Gastrocnemius medialis (tissue), 4 donors: ENCODE data around the gene RBM17. TPM values are rescaled to one million over a fixed set of nuclear protein-coding genes. Genes with fewer than 3 reads are reported as not detected.

Source experiments
- ATAC-seq, 2 donors: fragments of 150-250 bp; one replicate each; pipeline ENCODE4 v1.9.1; 2016
- DNase-seq, 2 donors: peaks; one replicate each; pipeline ENCODE4 v3.0.0-alpha.2; 2019
- H3K27ac ChIP-seq, 4 donors: fragments of 200-600 bp; sonication (generic); 1 replicate in 1 of 4; 2 replicates in 3 of 4; pipeline ENCODE4 v1.5.1; 2016 to 2018; ENCODE audit warnings: mild to moderate bottlenecking in 2 of 4, moderate library complexity in 1 of 4
- H3K27me3 ChIP-seq, 3 donors: fragments of 200-600 bp; sonication (generic) in 2 of 3; 1 replicate in 1 of 3; 2 replicates in 2 of 3; pipeline versions ENCODE4 v1.5.1 to v1.6.0; 2016 to 2019; ENCODE audit warnings: mild to moderate bottlenecking in 1 of 3, moderate library complexity in 1 of 3
- H3K36me3 ChIP-seq, 2 donors: fragments of 200-600 bp; sonication (generic) in 1 of 2; one replicate each; pipeline ENCODE4 v1.5.1; 2017 to 2018
- H3K4me1 ChIP-seq, 2 donors: fragments of 200-600 bp; sonication (generic) in 1 of 2; one replicate each; pipeline ENCODE4 v1.5.1; 2016 to 2017; ENCODE audit warnings: mild to moderate bottlenecking in 2 of 2
- H3K4me3 ChIP-seq, 4 donors: fragments of 200-600 bp; sonication (generic) in 3 of 4; 1 replicate in 1 of 4; 2 replicates in 3 of 4; pipeline ENCODE4 v1.5.1; 2016 to 2019; ENCODE audit warnings: mild to moderate bottlenecking in 2 of 4
- H3K9me3 ChIP-seq, 3 donors: fragments of 200-600 bp; sonication (generic) in 2 of 3; 1 replicate in 1 of 3; 2 replicates in 2 of 3; pipeline ENCODE4 v1.5.1; 2016 to 2019
- CTCF ChIP-seq, 5 experiments: fragments of 450-650 bp in 3 of 5; fragments of 200-600 bp in 2 of 5; sonication (generic) in 2 of 5; IDR thresholded peaks in 4 of 5; conservative IDR thresholded peaks in 1 of 5; 1 replicate in 4 of 5; 2 replicates in 1 of 5; pipeline ENCODE4 v1.5.1; 2016 to 2019; ENCODE audit warnings: antibody characterized with exemption in 5 of 5, mild to moderate bottlenecking in 3 of 5, moderate library complexity in 3 of 5
- POLR2A ChIP-seq, 2 donors: fragments of 450-650 bp; IDR thresholded peaks; one replicate each; pipeline ENCODE4 v1.6.1; 2017; ENCODE audit warnings: antibody characterized with exemption in 2 of 2, mild to moderate bottlenecking in 2 of 2, moderate library complexity in 2 of 2
- in situ Hi-C, 4 donors: fragments of 200-750 bp; cut with MboI; loops; one replicate each; pipeline versions ENCODE4 v1.15.0 to v1.8.0; 2017; ENCODE audit warnings: low sequenced_read_pairs in 4 of 4
- intact Hi-C: fragments of 100-400 bp; cut with DNase I; formaldehyde crosslinking; loops from one replicate; pipeline ENCODE4 v1.15.1; 2023; ENCODE audit warnings: low total_unique reads
- total RNA-seq, 4 donors: library from RNA; depleted of rRNA; stranded (reverse); fragments of >200 nt; gene quantifications; one replicate each; pipeline versions ENCODE4 v1.1.0 to v1.2.3, GENCODE V29; 2016

RBM17 gene
- total RNA-seq, 4 donors from 2014 or later = 53.2 to 67.4 (median 60.1) TPM

GRCh38 chr10:6119423-6119822, 30.6 kb downstream of the RBM17 start:
- Histone ChIP-seq H3K4me3 (no peak overlapping the region), H3K36me3 (peaks cover 0 to 5% of the 10 kb centered on the region in 2 donors), H3K9me3 (no peaks in the 10 kb centered on the region), H3K27me3 (no peaks in the 10 kb centered on the region), H3K4me1 (peaks cover 43 to 44% of the 10 kb centered on the region in 2 donors), H3K27ac (no peak overlapping the region)
- TF ChIP-seq CTCF (IDR thresholded peaks at IDR 0.05 in 4 of 5, conservative IDR thresholded peaks at IDR 0.05 in 1 of 5) (no peak), POLR2A (IDR thresholded peaks at IDR 0.05) (no peak)
- intact Hi-C loops = no loop called here
- in situ Hi-C loops = no loop called here
- DNase-seq = no peak
- ATAC-seq = no peak

DNA sequence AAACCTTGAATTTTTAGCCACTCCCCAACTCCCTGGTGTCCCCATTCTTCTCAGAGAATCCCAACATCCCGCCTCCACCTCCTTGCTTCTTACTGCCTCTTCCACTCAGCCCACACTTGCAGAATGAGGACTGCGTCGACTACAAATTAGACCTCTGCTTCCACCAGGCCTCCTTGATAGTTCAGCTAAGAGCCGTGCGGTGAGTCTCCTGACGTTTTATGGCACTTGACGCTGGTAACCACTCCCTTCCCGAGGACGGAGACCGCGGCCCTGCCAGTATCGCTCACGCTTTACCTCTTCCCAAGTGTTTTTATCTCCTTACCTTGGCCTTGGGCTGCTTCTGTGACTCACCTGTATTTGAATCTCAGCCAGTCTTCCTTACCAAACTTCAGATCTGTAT, 31.1 kb downstream of the RBM17 start:
- ATAC-seq (no peak), DNase-seq (no peak)
- H3K4me1 ChIP-seq = peaks cover 43 to 44% of the 10 kb centered on the region in 2 donors
- H3K27ac ChIP-seq = peak overlapping the region in 3 of 4 donors; percentile 16 to 69 (median 56)
- intact Hi-C loops (no loop called here), in situ Hi-C loops (no loop called here)
- no peak for TF ChIP-seq POLR2A (IDR thresholded peaks at IDR 0.05)
- TF ChIP-seq CTCF (IDR thresholded peaks at IDR 0.05 in 4 of 5, conservative IDR thresholded peaks at IDR 0.05 in 1 of 5) = no peak
- no peak overlapping the region for H3K4me3 ChIP-seq
- H3K9me3 ChIP-seq = no peaks in the 10 kb centered on the region
- no peaks in the 10 kb centered on the region for H3K27me3 ChIP-seq
- H3K36me3 ChIP-seq = no peaks in the 10 kb centered on the region

- ATAC-seq = peak; percentile 21 to 40
- TF ChIP-seq POLR2A (IDR thresholded peaks at IDR 0.05) = no peak
- TF ChIP-seq CTCF (IDR thresholded peaks at IDR 0.05 in 4 of 5, conservative IDR thresholded peaks at IDR 0.05 in 1 of 5) = no peak
- Histone ChIP-seq H3K4me1 (peaks cover 41 to 44% of the 10 kb centered on the region in 2 donors), H3K27me3 (no peaks in the 10 kb centered on the region), H3K4me3 (no peak overlapping the region), H3K36me3 (no peaks in the 10 kb centered on the region), H3K9me3 (no peaks in the 10 kb centered on the region), H3K27ac (peak overlapping the region; percentile 56 to 69 (median 62))
- in situ Hi-C loops (no loop called here), intact Hi-C loops (no loop called here)
- no peak for DNase-seq
These were observed 31.9 kb downstream of the RBM17 start for GRCh38 chr10:6120691-6121090.

DNA sequence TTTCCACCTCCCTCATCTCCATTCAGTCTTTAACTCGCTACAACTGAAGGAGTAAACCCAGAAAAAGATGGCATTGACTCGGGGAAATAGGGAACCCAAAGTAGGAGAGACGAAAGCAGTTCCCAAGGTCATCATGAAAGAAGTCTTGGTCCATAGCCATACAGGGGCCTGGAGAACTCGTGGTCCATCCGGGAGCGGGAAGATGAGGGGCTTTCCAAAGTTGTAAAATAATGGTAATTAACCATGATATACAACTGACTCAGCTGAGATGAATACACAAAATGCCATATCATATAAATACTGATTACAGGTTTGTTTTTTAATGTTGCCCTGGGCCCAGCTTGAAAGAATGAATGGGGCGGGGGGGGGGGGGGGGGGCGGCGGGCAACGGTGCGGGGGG, 32.3 kb downstream of the RBM17 start:
- DNase-seq = no peak
- Histone ChIP-seq H3K9me3 (no peaks in the 10 kb centered on the region), H3K27ac (peak overlapping the region; percentile 56 to 69 (median 62)), H3K36me3 (no peaks in the 10 kb centered on the region), H3K27me3 (no peaks in the 10 kb centered on the region), H3K4me1 (peaks cover 36 to 39% of the 10 kb centered on the region in 2 donors), H3K4me3 (no peak overlapping the region)
- TF ChIP-seq CTCF (IDR thresholded peaks at IDR 0.05 in 4 of 5, conservative IDR thresholded peaks at IDR 0.05 in 1 of 5) (no peak), POLR2A (IDR thresholded peaks at IDR 0.05) (no peak)
- in situ Hi-C loops (no loop called here), intact Hi-C loops (no loop called here)
- ATAC-seq = no peak

- Histone ChIP-seq H3K4me3 (no peak overlapping the region), H3K9me3 (no peaks in the 10 kb centered on the region), H3K27me3 (no peaks in the 10 kb centered on the region), H3K27ac (peak overlapping the region in 3 of 4 donors; percentile 36 to 77 (median 64)), H3K4me1 (peaks cover 28 to 32% of the 10 kb centered on the region in 2 donors), H3K36me3 (no peaks in the 10 kb centered on the region)
- no peak for DNase-seq
- no peak for TF ChIP-seq CTCF (IDR thresholded peaks at IDR 0.05 in 4 of 5, conservative IDR thresholded peaks at IDR 0.05 in 1 of 5)
- ATAC-seq = no peak
- intact Hi-C loops = no loop called here
- in situ Hi-C loops = no loop called here
These were observed 34.7 kb downstream of the RBM17 start for GRCh38 chr10:6123532-6123931.
